ENCODE data around the gene RAC2.
"Not testable (repeated sequence)": the region's sequence is repeated elsewhere in the genome, so short reads cannot be mapped to it uniquely, and the experiment has no call there.

The RAC2 gene

GRCh38 chr22:37254209-37254866 lies 10.3 kb upstream of the RAC2 start:
- no peak for DNase-seq

- DNase-seq = no peak
Observed at GRCh38 chr22:37253126-37253660, 9.1 kb upstream of the RAC2 start.

- not testable (repeated sequence) for DNase-seq
Observed at GRCh38 chr22:37251836-37252235, 7.8 kb upstream of the RAC2 start.

- no peak for DNase-seq
Observed at GRCh38 chr22:37249986-37250385, 5.9 kb upstream of the RAC2 start.

GRCh38 chr22:37248251-37248650 lies 4.2 kb upstream of the RAC2 start:
- no peak for DNase-seq

GRCh38 chr22:37245740-37246139 lies 1.7 kb upstream of the RAC2 start:
- no peak for DNase-seq

- DNase-seq = no peak
Observed at GRCh38 chr22:37244922-37245722, 1.1 kb upstream of the RAC2 start.

- no peak for DNase-seq
Observed at GRCh38 chr22:37243402-37244113, 511 bp downstream of the RAC2 start.

GRCh38 chr22:37242395-37242918 lies 1.6 kb downstream of the RAC2 start:
- peak; percentile 89 for DNase-seq

- peak; percentile 56 for DNase-seq
Observed at GRCh38 chr22:37241351-37242142, 2.5 kb downstream of the RAC2 start.

GRCh38 chr22:37240941-37241320 lies 3.1 kb downstream of the RAC2 start:
- no peak for DNase-seq

GRCh38 chr22:37240240-37240940 lies 3.7 kb downstream of the RAC2 start:
- DNase-seq = no peak

GRCh38 chr22:37239336-37240239 lies 4.5 kb downstream of the RAC2 start:
- DNase-seq = no peak

- no peak for DNase-seq
Observed at GRCh38 chr22:37237371-37238268, 6.4 kb downstream of the RAC2 start.

GRCh38 chr22:37235897-37236607 lies 8.0 kb downstream of the RAC2 start:
- no peak for DNase-seq

GRCh38 chr22:37234736-37235711 lies 9.0 kb downstream of the RAC2 start:
- no peak for DNase-seq

- DNase-seq = no peak
Observed at GRCh38 chr22:37233751-37234631, 10.1 kb downstream of the RAC2 start.

Measured in activated gamma-delta T cell treated with Interleukin-2 at 50 U/mL for 16 hours (primary cell).